ENCODE results near the gene IFT88.

Gene IFT88

GRCh38 chr13:20567881-20568528 is 1.0 kb downstream of the IFT88 start:
- no peak for DNase-seq (ENCODE audit: low read depth)
- TF ChIP-seq CTCF (IDR thresholded peaks at IDR 0.05; ENCODE audit: insufficient read depth, low read depth, low read length, missing control alignments): no peak
- H3K4me3 ChIP-seq (ENCODE audit: low read length): peak overlapping the region; percentile 62

GRCh38 chr13:20570517-20570916 is 3.6 kb downstream of the IFT88 start:
- DNase-seq (ENCODE audit: low read depth): no peak
- H3K4me3 ChIP-seq (ENCODE audit: low read length): no peak overlapping the region
- TF ChIP-seq CTCF (IDR thresholded peaks at IDR 0.05; ENCODE audit: insufficient read depth, low read depth, low read length, missing control alignments): no peak

- H3K4me3 ChIP-seq (ENCODE audit: low read length): no peak overlapping the region
- TF ChIP-seq CTCF (IDR thresholded peaks at IDR 0.05; ENCODE audit: insufficient read depth, low read depth, low read length, missing control alignments): no peak
- DNase-seq (ENCODE audit: low read depth): no peak
Measured at GRCh38 chr13:20571676-20572075, 4.7 kb downstream of the IFT88 start.

- TF ChIP-seq CTCF (IDR thresholded peaks at IDR 0.05; ENCODE audit: insufficient read depth, low read depth, low read length, missing control alignments): no peak
- no peak overlapping the region for H3K4me3 ChIP-seq (ENCODE audit: low read length)
- DNase-seq (ENCODE audit: low read depth): no peak
Measured at GRCh38 chr13:20573186-20573585, 6.2 kb downstream of the IFT88 start.

GRCh38 chr13:20573636-20574035 is 6.7 kb downstream of the IFT88 start:
- TF ChIP-seq CTCF (IDR thresholded peaks at IDR 0.05; ENCODE audit: insufficient read depth, low read depth, low read length, missing control alignments): no peak
- no peak for DNase-seq (ENCODE audit: low read depth)
- no peak overlapping the region for H3K4me3 ChIP-seq (ENCODE audit: low read length)

- no peak for DNase-seq (ENCODE audit: low read depth)
- no peak overlapping the region for H3K4me3 ChIP-seq (ENCODE audit: low read length)
- no peak for TF ChIP-seq CTCF (IDR thresholded peaks at IDR 0.05; ENCODE audit: insufficient read depth, low read depth, low read length, missing control alignments)
Measured at GRCh38 chr13:20579191-20579590, 12.2 kb downstream of the IFT88 start.

GRCh38 chr13:20580257-20580656 is 13.3 kb downstream of the IFT88 start:
- no peak for DNase-seq (ENCODE audit: low read depth)
- no peak overlapping the region for H3K4me3 ChIP-seq (ENCODE audit: low read length)
- no peak for TF ChIP-seq CTCF (IDR thresholded peaks at IDR 0.05; ENCODE audit: insufficient read depth, low read depth, low read length, missing control alignments)

Measured in epithelial cell of esophagus (primary cell).